ENCODE data around the gene SRRM1.

SRRM1 gene

GRCh38 chr1:24632832-24633175 is 10.3 kb upstream of the SRRM1 start:
- Mint-ChIP-seq H3K4me1 (peaks cover 2% of the 10 kb centered on the region), H3K9me3 (no peaks in the 10 kb centered on the region), H3K4me3 (no peak overlapping the region), H3K27me3 (peaks cover 12% of the 10 kb centered on the region), H3K27ac (no peak overlapping the region), H3K36me3 (no peaks in the 10 kb centered on the region)
- ATAC-seq (ENCODE audit: low read depth) (no peak), DNase-seq (ENCODE audit: low spot score in 2 of 2) (no peak)

- Mint-ChIP-seq H3K27ac (no peak overlapping the region), H3K9me3 (no peaks in the 10 kb centered on the region), H3K36me3 (no peaks in the 10 kb centered on the region), H3K4me3 (no peak overlapping the region), H3K27me3 (peaks cover 7% of the 10 kb centered on the region), H3K4me1 (peaks cover 2% of the 10 kb centered on the region)
- DNase-seq (ENCODE audit: low spot score in 2 of 2) (peak in 1 of 2 donors; percentile 50), ATAC-seq (ENCODE audit: low read depth) (peak; percentile 96)
Observed at GRCh38 chr1:24635195-24635843, 7.8 kb upstream of the SRRM1 start.

DNA sequence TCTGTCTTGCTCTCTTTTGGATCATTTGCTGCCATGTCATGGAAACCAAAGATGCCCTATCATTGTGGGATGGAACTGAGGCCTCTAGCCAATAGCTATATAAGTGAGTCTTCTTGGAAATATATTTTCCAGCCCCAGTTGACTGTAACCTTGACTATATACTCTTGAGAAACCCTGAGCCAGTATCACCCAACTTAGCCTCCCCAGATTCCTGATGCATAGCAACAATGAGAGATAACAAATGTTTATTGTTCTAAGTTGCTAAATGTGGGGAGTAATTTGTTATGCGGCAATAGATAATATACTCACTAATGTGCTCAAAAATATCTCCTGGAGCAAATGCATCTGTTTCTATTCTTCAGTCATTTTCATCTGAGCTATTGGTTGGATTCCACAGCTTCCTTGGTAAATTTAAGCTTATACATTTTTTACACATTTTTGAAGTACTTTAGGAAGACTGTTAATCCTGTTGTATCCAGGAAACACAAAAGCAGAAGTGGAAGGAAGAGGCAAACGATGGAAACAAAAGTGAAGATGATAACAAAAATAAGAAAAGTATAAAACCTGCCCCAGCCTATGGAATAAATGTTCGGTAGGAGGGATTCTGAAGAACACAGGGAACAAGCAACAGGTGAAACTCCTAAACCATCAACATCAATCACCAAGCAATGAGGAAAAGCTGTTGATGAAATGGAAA is 6.3 kb upstream of the SRRM1 start:
- Mint-ChIP-seq H3K4me3 (no peak overlapping the region), H3K36me3 (no peaks in the 10 kb centered on the region), H3K9me3 (no peaks in the 10 kb centered on the region), H3K4me1 (peaks cover 9% of the 10 kb centered on the region), H3K27me3 (peaks cover 7% of the 10 kb centered on the region), H3K27ac (no peak overlapping the region)
- DNase-seq (ENCODE audit: low spot score in 2 of 2): no peak
- no peak for ATAC-seq (ENCODE audit: low read depth)

GRCh38 chr1:24639094-24639493 is 4.0 kb upstream of the SRRM1 start:
- Mint-ChIP-seq H3K4me1 (peaks cover 11% of the 10 kb centered on the region), H3K27me3 (peaks cover 3% of the 10 kb centered on the region), H3K27ac (no peak overlapping the region), H3K9me3 (no peaks in the 10 kb centered on the region), H3K36me3 (no peaks in the 10 kb centered on the region), H3K4me3 (no peak overlapping the region)
- DNase-seq (ENCODE audit: low spot score in 2 of 2) (no peak), ATAC-seq (ENCODE audit: low read depth) (no peak)

- H3K4me3 Mint-ChIP-seq: no peak overlapping the region
- H3K27ac Mint-ChIP-seq: no peak overlapping the region
- no peaks in the 10 kb centered on the region for H3K36me3 Mint-ChIP-seq
- DNase-seq (ENCODE audit: low spot score in 2 of 2): no peak
- peaks cover 3% of the 10 kb centered on the region for H3K27me3 Mint-ChIP-seq
- peaks cover 17% of the 10 kb centered on the region for H3K4me1 Mint-ChIP-seq
- H3K9me3 Mint-ChIP-seq: no peaks in the 10 kb centered on the region
- no peak for ATAC-seq (ENCODE audit: low read depth)
Observed at GRCh38 chr1:24639881-24640280, 3.2 kb upstream of the SRRM1 start.

DNA sequence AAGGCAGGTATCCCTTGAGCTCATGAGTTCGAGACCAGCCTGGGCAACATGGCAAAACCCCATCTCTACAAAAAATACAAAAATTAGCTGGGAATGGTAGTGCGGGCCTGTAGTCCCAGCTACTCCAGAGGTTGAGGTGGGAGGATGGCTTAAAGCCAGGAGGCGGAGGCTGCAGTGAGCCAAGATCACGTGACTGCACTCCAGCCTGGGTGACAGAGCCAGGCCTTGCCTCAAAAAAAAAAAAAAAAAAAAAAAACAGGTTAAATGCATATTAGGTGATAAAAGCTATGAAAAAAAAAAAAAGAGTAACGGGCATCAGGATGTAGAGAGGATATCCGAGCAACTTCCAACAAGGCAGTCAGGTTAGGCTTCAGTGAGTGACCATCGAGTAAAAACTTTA is 2.8 kb upstream of the SRRM1 start:
- Mint-ChIP-seq H3K36me3 (no peaks in the 10 kb centered on the region), H3K27ac (no peak overlapping the region), H3K27me3 (peaks cover 1% of the 10 kb centered on the region), H3K4me1 (peaks cover 18% of the 10 kb centered on the region), H3K9me3 (no peaks in the 10 kb centered on the region), H3K4me3 (no peak overlapping the region)
- ATAC-seq (ENCODE audit: low read depth): no peak
- DNase-seq (ENCODE audit: low spot score in 2 of 2): no peak

DNA sequence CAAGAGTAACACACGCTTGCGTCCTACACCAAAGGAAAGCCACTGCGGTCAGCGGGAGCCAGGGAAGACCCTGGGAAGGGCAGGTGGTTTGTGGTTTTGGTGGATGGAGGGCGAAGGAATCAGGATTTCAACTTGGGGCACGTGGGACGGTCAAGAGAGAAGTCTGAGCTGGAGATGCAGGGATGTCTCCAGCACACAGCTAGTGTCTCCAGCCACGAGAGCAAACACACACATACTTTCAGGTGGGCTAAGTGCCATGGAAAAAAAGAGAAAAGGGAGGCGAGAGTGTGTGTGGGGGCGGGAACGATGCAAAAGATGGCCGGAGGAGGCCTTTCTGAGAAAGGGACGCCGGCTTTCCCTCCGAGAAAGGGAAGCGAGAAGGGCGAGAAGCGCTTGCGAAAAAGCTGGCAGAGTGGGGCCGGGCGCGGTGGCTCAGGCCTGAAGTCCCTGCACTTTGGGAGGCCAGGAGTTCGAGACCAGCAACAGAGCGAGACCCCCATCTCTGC is 1.4 kb upstream of the SRRM1 start:
- H3K36me3 Mint-ChIP-seq: peaks cover 3% of the 10 kb centered on the region
- no peaks in the 10 kb centered on the region for H3K27me3 Mint-ChIP-seq
- DNase-seq (ENCODE audit: low spot score in 2 of 2) (peak; percentile 11 to 31), ATAC-seq (ENCODE audit: low read depth) (no peak)
- peaks cover 18% of the 10 kb centered on the region for H3K4me1 Mint-ChIP-seq
- H3K27ac Mint-ChIP-seq: peak overlapping the region; percentile 98
- H3K4me3 Mint-ChIP-seq: peak overlapping the region; percentile 81
- no peaks in the 10 kb centered on the region for H3K9me3 Mint-ChIP-seq

GRCh38 chr1:24643363-24644099 is 429 bp downstream of the SRRM1 start:
- H3K9me3 Mint-ChIP-seq: no peaks in the 10 kb centered on the region
- no peaks in the 10 kb centered on the region for H3K27me3 Mint-ChIP-seq
- ATAC-seq (ENCODE audit: low read depth) (peak; percentile 7), DNase-seq (ENCODE audit: low spot score in 2 of 2) (peak; percentile 49 to 58)
- peaks cover 7% of the 10 kb centered on the region for H3K36me3 Mint-ChIP-seq
- H3K4me3 Mint-ChIP-seq: peak overlapping the region; percentile 93
- peak overlapping the region; percentile 98 for H3K27ac Mint-ChIP-seq
- H3K4me1 Mint-ChIP-seq: peaks cover 18% of the 10 kb centered on the region

DNA sequence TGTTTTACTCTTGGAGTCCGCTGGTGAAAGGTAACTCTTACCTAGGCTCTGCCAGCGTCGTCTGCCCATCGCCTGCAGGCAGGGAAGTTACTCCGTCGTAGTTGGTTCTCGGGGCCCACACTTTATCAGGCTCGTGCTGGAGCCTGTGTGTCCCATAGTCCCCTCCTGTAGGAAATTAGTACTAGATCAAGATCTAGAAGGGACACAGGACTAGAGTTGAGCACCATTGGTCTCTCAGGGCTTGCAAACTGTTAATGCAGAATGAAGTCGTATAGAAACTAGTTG is 940 bp downstream of the SRRM1 start:
- Mint-ChIP-seq H3K9me3 (no peaks in the 10 kb centered on the region), H3K4me3 (peak overlapping the region; percentile 93), H3K4me1 (peaks cover 18% of the 10 kb centered on the region), H3K27me3 (no peaks in the 10 kb centered on the region), H3K27ac (peak overlapping the region; percentile 98), H3K36me3 (peaks cover 10% of the 10 kb centered on the region)
- DNase-seq (ENCODE audit: low spot score in 2 of 2): no peak
- ATAC-seq (ENCODE audit: low read depth): no peak

- no peak overlapping the region for H3K4me3 Mint-ChIP-seq
- no peaks in the 10 kb centered on the region for H3K27me3 Mint-ChIP-seq
- DNase-seq (ENCODE audit: low spot score in 2 of 2): no peak
- H3K27ac Mint-ChIP-seq: no peak overlapping the region
- peaks cover 12% of the 10 kb centered on the region for H3K4me1 Mint-ChIP-seq
- no peaks in the 10 kb centered on the region for H3K9me3 Mint-ChIP-seq
- ATAC-seq (ENCODE audit: low read depth): no peak
- H3K36me3 Mint-ChIP-seq: peaks cover 38% of the 10 kb centered on the region
Observed at GRCh38 chr1:24648919-24649318, 5.8 kb downstream of the SRRM1 start.

GRCh38 chr1:24652382-24652781 is 9.3 kb downstream of the SRRM1 start:
- no peaks in the 10 kb centered on the region for H3K27me3 Mint-ChIP-seq
- H3K9me3 Mint-ChIP-seq: no peaks in the 10 kb centered on the region
- H3K4me3 Mint-ChIP-seq: no peak overlapping the region
- peaks cover 5% of the 10 kb centered on the region for H3K4me1 Mint-ChIP-seq
- ATAC-seq (ENCODE audit: low read depth) (no peak), DNase-seq (ENCODE audit: low spot score in 2 of 2) (no peak)
- peaks cover 43% of the 10 kb centered on the region for H3K36me3 Mint-ChIP-seq
- no peak overlapping the region for H3K27ac Mint-ChIP-seq

DNA sequence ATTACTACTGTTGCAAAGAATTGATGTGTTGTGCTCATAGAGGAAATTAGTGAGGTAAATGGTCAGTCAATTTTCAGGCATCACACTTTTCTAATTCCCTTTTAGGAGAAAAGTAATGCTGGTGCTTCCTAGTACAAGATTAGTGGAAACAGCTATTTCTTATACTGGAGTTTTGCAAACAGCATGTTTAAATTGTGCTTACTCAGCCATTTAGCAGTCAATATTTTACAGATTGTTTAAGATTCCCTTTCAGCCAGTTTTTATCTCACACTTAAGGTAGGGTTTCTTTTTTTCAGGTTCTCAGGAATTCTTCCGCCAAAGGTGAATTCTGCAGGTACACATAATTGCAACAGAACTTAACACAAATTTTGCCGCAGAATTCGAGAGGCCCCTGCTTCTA is 10.9 kb downstream of the SRRM1 start:
- H3K4me1 Mint-ChIP-seq: peaks cover 5% of the 10 kb centered on the region
- no peaks in the 10 kb centered on the region for H3K27me3 Mint-ChIP-seq
- no peak for ATAC-seq (ENCODE audit: low read depth)
- no peak overlapping the region for H3K27ac Mint-ChIP-seq
- H3K9me3 Mint-ChIP-seq: no peaks in the 10 kb centered on the region
- no peak overlapping the region for H3K4me3 Mint-ChIP-seq
- H3K36me3 Mint-ChIP-seq: peaks cover 45% of the 10 kb centered on the region
- DNase-seq (ENCODE audit: low spot score in 2 of 2): no peak

DNA sequence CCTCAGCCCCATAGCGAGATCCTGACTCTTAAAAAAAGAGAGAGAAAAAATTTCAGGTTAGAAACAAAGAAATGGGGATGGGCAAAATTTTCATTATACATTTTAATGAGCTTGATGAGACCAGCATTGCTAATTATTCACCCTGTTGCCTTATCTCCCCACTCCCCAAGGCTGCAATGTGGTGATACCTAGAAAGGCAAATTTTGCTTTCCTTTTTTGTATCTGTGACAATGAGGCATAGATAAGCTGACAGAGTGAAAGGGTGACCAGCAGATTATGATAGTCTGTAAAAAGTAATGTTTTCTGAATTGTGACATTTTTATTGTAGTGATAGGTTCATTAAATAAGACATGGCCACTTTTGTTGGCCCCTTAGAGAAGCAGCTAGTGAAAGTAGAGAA is 12.9 kb downstream of the SRRM1 start:
- Mint-ChIP-seq H3K27me3 (no peaks in the 10 kb centered on the region), H3K4me1 (peaks cover 3% of the 10 kb centered on the region), H3K9me3 (no peaks in the 10 kb centered on the region), H3K4me3 (no peak overlapping the region), H3K36me3 (peaks cover 32% of the 10 kb centered on the region), H3K27ac (no peak overlapping the region)
- no peak for ATAC-seq (ENCODE audit: low read depth)
- no peak for DNase-seq (ENCODE audit: low spot score in 2 of 2)

DNA sequence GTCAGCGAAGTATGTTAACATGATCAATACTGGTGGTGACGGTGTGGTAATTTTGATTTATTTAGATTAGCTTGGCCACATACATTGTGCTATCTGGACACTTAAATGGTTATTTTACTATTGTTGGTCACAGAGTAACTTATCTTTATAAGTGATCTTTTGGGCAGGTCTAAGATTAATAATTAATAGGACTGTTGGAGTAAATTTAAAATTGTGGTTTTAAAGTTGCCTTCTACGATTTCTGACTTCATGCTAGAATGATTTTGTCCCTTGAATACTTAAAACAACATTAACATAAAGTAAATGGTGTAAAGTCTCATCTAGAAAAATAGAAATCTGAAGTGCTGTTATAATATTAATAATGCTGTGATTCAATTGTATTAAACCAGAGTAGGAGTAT is 14.7 kb downstream of the SRRM1 start:
- Mint-ChIP-seq H3K4me3 (no peak overlapping the region), H3K36me3 (peaks cover 26% of the 10 kb centered on the region), H3K27ac (no peak overlapping the region), H3K27me3 (no peaks in the 10 kb centered on the region), H3K9me3 (no peaks in the 10 kb centered on the region), H3K4me1 (peaks cover 3% of the 10 kb centered on the region)
- ATAC-seq (ENCODE audit: low read depth) (no peak), DNase-seq (ENCODE audit: low spot score in 2 of 2) (no peak)

Measured in memory B cell (primary cell).